Posterior vena cava (tissue), 2 donors: Measurements from ENCODE around the gene ZNF23. TPM values are rescaled to one million over a fixed set of nuclear protein-coding genes. Genes with fewer than 3 reads are reported as not detected.

Experiments used
- DNase-seq: peaks from one replicate; pipeline ENCODE4 v3.0.0-alpha.2; 2020; ENCODE audit warnings: low spot score
- intact Hi-C, 2 donors: fragments of 100-400 bp; cut with DNase I; formaldehyde crosslinking; loops; one replicate each; pipeline versions ENCODE4 v1.14.1 to v1.14.2; 2022 to 2023
- total RNA-seq, 2 donors: library from RNA; stranded (reverse); fragmentation: NEBNext Ultra II Directional; extraction: Animal tissue kit (Norgen Biotek cat#: 25700); gene quantifications; one replicate each; pipeline ENCODE4 v1.2.1, GENCODE V29; 2021
- donor health status: DM: yes; HTN: yes; CAD: no.
- donor health status: DM: yes; HTN: yes; CAD: no.

Gene ZNF23
- total RNA-seq, 2 donors from 2014 or later = 10.0 to 10.5 TPM

GRCh38 chr16:71431176-71431575 lies 30.9 kb downstream of the ZNF23 start:
- intact Hi-C loops = no loop called here
- DNase-seq = peak; percentile 70

DNA sequence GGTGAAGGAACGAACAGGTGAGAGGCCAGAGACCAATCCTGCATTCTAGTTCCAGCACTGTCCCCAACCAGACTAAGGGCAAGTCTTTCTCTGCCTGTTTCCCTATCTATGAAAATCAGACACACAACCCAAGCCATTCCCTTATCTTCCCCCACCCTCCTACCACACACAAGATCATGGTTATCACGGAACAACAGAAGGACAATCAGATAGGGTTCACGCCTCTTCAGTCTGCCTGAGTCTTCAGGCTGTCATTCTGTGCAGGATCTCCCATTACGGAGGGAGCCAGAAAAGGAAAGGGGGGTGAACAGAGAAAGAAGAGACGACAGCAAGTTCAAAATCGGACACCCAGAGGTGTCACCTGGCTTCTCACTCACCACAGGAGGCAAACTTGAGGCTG lies 31.3 kb downstream of the ZNF23 start:
- intact Hi-C loops = no loop called here
- no peak for DNase-seq

GRCh38 chr16:71429581-71429980 lies 32.5 kb downstream of the ZNF23 start:
- intact Hi-C loops = no loop called here
- DNase-seq = no peak

- intact Hi-C loops = no loop called here
- DNase-seq = no peak
Measured at GRCh38 chr16:71428883-71429282, 33.2 kb downstream of the ZNF23 start.

DNA sequence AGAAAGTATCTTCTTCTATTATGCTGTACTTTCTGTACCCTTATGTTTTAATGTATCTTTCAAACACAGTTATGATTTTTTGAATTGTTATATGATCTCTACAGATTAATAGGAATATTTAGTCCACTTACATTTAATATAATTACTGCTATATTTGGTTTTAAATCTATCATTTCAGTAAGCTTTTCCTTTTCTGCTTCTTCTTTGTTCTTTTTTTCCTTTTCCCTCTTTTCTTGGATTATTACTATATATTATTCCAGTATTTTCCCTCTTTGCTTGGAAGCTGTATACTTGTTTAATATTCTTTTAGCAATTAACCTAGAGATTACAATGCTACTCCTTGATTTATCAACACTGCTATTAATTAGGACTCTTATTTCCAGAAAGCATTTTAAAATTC lies 33.7 kb downstream of the ZNF23 start:
- intact Hi-C loops = no loop called here

GRCh38 chr16:71426880-71427615 lies 35.0 kb downstream of the ZNF23 start:
- DNase-seq = peak; percentile 28
- intact Hi-C loops = no loop called here

More for the DNA sequence above, 33.7 kb downstream of the ZNF23 start:
- no peak for DNase-seq

DNA sequence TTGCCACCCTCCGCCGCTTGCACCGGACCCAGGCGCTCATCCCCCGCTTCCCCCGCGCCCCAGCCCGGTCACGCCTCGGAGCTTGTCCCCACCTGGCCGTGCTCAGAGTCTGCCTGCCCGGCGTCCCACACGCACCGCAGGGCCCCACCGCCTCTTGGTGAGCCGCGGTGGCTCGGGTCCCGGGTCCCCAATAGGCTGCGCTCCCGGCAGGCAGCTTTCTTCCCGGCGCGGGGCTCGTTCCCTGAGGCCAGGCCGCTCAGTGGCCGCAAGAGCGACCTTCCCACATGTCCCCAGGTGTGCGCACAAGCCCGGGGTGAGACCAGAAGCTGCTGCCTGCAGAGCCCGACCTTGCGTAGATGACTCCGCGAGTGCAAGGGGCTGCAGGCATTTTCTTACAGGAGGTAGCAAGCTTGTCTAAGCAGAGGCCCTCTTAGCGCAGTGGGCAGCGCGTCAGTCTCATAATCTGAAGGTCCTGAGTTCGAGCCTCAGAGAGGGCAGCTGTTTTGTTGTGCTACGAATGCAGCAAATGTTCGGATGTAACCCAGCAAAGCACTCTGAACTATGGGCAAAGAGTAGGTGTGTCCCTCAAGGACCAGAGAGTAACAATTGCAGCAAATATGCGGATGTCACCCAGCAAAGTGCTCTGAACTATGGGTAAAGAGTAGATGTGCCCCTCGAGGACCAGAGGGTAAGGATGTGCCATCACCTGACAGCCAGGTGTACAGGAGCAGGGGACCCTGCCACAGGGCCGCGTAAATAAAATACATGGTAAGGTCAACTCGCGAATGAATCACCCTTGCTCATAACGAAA lies 35.8 kb downstream of the ZNF23 start:
- intact Hi-C loops = no loop called here
- peak; percentile 67 for DNase-seq

- peak; percentile 35 for DNase-seq
- intact Hi-C loops = no loop called here
Measured at GRCh38 chr16:71425746-71426068, 36.3 kb downstream of the ZNF23 start.

DNA sequence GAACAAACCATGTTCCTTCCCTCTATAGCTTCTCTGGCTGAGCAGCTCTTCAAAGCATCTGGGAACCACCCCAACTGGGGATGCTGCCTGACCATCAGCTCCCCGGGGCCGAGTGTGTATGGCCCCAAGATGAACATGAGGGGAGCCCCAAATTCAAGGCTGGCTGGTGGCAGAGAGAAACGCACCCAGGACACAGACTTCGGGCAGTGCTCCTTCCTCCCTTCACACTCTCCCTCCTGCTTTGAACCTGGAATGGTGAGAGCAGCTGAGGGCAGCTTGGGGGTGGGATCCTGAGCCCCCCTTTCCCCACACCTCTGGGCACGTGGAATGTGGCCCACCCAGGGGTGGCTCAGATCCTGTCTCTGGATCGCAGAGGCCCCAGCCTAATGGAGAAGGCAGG lies 37.4 kb downstream of the ZNF23 start:
- intact Hi-C loops = no loop called here
- peak; percentile 38 for DNase-seq

GRCh38 chr16:71423865-71424264 lies 38.2 kb downstream of the ZNF23 start:
- intact Hi-C loops = no loop called here
- peak; percentile 56 for DNase-seq

DNA sequence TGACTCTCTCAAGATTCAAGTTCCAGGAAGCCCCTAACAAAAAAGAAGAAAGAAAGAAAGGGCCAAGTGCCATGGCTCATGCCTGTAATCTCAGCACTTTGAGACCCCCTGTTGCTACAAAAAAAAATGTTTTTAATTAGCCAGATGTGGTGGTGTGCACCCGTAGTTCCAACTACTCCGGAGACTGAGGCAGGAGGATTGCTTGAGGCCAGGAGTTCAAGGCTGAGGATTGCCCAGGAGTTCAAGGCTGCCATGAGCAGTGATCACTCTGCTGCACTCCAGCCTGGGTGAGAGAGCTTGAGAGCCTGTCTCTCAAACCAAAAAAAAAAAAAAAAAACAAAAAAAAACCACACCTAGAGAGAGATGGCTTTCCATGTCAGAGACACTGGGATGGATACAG lies 39.0 kb downstream of the ZNF23 start:
- intact Hi-C loops = no loop called here
- DNase-seq = no peak

- DNase-seq = peak; percentile 54
- intact Hi-C loops = no loop called here
Measured at GRCh38 chr16:71421911-71422310, 40.1 kb downstream of the ZNF23 start.

DNA sequence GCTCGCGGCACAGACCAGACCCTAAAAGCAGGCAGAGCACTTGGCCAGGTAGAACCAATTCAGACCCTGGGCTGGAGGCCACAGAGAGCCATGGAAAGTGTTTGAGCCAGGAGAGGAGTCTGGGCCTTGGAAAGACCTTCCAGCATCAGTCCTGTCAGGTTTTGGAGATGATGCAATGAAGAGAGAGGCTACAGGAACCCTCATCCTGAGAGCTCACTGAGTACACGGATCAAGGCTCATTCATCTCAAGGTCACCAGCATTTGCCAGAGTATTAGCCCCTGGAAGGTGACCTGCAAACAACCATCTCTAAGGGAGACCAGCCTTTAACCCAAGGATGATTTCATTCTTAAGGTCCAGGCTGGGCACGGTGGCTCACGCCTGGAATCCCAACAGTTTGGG lies 48.0 kb downstream of the ZNF23 start:
- peak; percentile 43 for DNase-seq
- intact Hi-C loops = loop anchor here (2.0 to 10.0 kb wide), 3 partner anchors 85 to 201 kb away; no protein-coding TSS in a partner anchor

DNA sequence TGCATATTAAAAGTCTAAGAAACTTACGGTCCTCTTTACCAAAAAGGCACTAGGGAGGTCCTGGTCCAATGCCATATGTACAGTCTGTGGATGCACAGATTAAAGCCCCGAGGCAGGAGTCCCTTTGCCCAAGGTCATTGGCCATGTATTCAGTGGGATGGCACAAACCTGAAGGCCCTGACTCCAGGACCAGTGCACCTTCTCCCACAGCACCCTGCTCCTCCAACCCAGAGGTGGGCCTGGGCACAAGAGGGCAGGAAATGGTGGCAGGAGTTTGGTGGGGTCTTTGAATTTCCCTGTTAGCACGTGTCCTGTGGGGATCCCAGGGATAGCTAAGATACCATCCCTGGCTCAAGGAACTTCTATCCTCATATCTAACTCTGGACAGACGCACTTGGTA lies 48.7 kb downstream of the ZNF23 start:
- DNase-seq = peak; percentile 50
- intact Hi-C loops = loop anchor here (5.0 to 10.0 kb wide), 2 partner anchors 89 to 201 kb away; no protein-coding TSS in a partner anchor

DNA sequence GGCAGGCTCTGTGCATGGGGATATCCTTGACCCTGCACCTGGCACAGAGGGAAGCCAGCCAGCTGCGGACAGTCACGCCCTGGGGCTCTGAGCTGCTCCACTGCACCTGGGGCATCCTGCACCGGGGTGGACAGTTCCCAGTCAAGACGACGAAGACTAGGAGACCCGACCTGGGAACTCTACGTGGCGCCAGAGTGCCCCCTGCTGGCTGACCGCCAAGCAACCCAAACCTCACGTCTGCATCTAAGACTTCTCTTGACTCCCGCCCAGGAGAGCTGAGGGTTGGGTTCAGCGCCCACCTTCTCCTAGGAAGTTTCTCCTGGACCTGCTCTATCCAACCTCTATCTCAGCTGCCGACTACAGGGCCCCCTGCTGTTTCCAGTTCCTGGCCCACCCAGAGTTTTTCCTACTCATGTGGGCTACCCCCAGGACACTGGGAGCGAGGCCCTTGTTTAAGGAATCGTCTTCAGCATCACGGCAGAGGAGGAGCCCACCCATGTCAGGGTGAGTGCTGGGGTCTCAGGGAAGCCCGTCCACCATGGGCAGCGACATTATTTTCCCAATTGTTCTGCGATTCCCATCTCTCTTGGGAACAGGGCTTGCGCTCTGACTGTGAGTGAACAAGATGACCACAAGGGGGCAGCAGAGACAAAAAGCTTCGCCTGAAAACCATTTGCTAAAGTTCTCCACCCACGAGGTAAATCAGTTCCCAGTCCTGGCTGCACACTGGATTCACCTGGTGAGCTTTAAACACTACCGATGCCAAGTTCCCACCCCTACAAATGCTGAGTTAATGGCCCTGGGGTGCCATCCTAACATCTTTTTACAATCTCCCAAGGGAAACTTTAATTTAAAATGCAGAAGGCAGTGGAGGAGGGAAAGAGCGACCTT lies 49.5 kb downstream of the ZNF23 start:
- intact Hi-C loops = loop anchor here (5.0 to 10.0 kb wide), 2 partner anchors 90 to 202 kb away; no protein-coding TSS in a partner anchor
- peak; percentile 83 for DNase-seq

DNA sequence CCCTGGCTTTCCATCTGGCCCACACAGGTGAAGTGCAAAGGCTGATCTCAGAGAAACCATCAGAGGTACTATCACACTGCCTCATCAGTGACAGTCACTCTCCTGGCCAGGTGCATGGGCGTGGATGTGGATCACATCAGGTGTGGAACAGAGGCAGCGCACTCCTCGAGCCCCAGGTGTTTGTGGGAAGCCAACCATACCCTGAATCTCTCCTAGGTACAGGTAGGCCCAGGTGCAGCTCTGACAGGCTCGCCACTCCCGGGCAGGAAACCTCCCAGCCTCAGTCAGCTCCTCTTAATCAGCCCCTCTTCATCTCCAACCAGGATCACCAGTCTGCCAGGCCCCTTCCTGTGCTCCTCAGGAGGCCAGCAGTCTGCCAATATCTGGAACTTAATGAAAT lies 51.9 kb downstream of the ZNF23 start:
- peak; percentile 69 for DNase-seq
- intact Hi-C loops = loop anchor here (5.0 to 10.0 kb wide), 2 partner anchors 92 to 205 kb away; no protein-coding TSS in a partner anchor

DNA sequence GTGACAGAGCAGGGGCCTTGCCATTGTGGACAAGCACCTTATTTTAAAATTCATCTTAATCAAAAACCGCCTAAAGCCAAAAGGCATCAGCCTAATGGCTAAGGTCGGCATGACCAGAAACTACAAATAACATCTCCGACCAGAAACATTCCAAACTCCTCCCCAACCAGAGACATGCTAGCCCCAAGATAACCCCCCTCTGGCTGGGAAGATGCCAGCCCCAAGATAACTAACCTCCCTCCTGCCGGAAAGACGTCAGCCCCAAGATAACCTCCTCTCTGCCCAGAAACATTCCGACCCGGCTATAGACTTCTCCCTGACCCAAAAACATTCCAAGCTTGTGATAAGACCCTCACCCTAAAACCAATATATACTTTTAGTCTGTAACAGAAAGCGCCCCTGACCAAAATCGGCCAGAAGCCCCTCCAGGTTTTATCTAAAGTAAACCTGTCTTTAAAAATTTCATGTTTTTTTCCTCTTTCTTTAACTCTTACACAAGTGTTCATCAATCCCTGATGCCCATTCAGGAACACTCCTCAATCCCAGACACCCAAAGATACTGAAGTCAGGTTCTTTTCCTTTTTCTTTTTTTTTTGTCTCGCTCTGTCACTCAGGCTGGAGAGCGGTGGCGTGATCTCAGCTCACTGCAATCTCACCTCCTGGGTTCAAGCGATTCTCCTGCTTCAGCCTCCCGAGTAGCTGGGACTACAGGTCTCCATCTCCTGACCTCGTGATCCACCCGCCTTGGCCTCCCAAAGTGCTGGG lies 52.9 kb downstream of the ZNF23 start:
- peak; percentile 36 for DNase-seq
- intact Hi-C loops = no loop called here

DNA sequence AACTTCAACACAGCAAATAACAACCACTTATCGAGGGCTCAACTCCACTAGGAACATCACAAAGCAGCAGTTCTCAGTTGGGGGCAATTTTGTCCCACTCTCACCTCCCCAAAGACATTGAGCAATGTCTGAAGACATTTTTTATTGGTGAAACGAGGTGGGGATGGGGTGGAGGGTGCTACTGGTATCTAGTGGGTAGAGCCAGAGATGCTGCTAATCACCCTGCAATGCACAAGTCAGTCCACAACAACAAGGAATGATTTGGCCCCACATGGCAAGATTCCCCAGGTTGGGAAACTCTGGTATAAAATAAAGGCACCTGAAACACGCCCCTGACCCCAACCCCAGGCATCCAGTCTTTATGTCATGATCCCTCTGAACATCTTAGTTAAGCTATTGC lies 53.5 kb downstream of the ZNF23 start:
- intact Hi-C loops = no loop called here
- DNase-seq = peak; percentile 19

- peak; percentile 12 for DNase-seq
- intact Hi-C loops = no loop called here
Measured at GRCh38 chr16:71407731-71408130, 54.3 kb downstream of the ZNF23 start.
